Measurements from ENCODE around the gene MAGI2.

DNA sequence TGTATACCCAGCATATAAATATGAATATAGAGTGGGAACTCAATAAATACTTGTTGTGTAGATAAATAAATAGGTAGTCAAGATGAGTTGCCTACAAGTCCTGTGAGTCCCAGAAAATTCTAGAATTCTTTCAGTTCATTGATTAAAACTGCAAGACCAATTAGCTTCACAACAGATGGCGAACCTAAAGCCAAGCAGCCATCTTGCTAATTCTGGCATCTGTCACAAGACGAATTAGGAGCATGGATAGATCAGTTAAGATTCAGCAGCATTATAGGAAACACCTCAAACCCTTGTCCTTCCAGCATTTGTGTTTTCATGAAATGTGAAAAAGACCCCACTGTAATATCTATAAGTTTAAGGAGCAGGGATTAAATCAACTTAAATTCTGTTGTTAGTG is 552.7 kb downstream of the MAGI2 start:
- TF ChIP-seq, protein P1, sequence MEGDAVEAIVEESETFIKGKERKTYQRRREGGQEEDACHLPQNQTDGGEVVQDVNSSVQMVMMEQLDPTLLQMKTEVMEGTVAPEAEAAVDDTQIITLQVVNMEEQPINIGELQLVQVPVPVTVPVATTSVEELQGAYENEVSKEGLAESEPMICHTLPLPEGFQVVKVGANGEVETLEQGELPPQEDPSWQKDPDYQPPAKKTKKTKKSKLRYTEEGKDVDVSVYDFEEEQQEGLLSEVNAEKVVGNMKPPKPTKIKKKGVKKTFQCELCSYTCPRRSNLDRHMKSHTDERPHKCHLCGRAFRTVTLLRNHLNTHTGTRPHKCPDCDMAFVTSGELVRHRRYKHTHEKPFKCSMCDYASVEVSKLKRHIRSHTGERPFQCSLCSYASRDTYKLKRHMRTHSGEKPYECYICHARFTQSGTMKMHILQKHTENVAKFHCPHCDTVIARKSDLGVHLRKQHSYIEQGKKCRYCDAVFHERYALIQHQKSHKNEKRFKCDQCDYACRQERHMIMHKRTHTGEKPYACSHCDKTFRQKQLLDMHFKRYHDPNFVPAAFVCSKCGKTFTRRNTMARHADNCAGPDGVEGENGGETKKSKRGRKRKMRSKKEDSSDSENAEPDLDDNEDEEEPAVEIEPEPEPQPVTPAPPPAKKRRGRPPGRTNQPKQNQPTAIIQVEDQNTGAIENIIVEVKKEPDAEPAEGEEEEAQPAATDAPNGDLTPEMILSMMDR (IDR thresholded peaks at IDR 0.05), result no peak
- no peak for TF ChIP-seq POLR2A (IDR thresholded peaks at IDR 0.05)
